ENCODE measurements around the gene TAF13. TPM values are rescaled to one million over a fixed set of nuclear protein-coding genes. Genes with fewer than 3 reads are reported as not detected.
"Not testable (repeated sequence)": the region's sequence is repeated elsewhere in the genome, so short reads cannot be mapped to it uniquely, and the experiment has no call there.

The TAF13 gene
- total RNA-seq, 1 donor, result 84.7 TPM

GRCh38 chr1:109027841-109028240, 48.0 kb downstream of the TAF13 start:
- no peaks in the 10 kb centered on the region for H3K9me3 ChIP-seq (ENCODE audit: low read depth, low read length)
- no peak for DNase-seq (ENCODE audit: insufficient read length, low spot score, missing footprints)
- H3K27me3 ChIP-seq (ENCODE audit: insufficient read depth, low read length), result no peaks in the 10 kb centered on the region
- H3K36me3 ChIP-seq (ENCODE audit: insufficient read depth, low read length), result no peaks in the 10 kb centered on the region
- no peak overlapping the region for H3K4me2 ChIP-seq (ENCODE audit: insufficient read depth, low read length)
- H3K4me1 ChIP-seq (ENCODE audit: insufficient read depth, low read length), result no peaks in the 10 kb centered on the region
- no peak overlapping the region for H3K4me3 ChIP-seq (ENCODE audit: insufficient read depth, low read length)
- peaks cover 3% of the 10 kb centered on the region for H4K20me1 ChIP-seq (ENCODE audit: insufficient read depth, low read length)
- H3K27ac ChIP-seq (ENCODE audit: low read depth, low read length), result no peak overlapping the region
- H3K79me2 ChIP-seq (ENCODE audit: insufficient read depth, low read length), result peaks cover 40% of the 10 kb centered on the region
- H2AFZ ChIP-seq (ENCODE audit: low read length), result no peak overlapping the region
- TF ChIP-seq CTCF (IDR thresholded peaks at IDR 0.05; ENCODE audit: extremely low read depth, low read depth, low read length), result peak; percentile 36

- Histone ChIP-seq H3K27me3 (ENCODE audit: insufficient read depth, low read length) (no peaks in the 10 kb centered on the region), H3K4me3 (ENCODE audit: insufficient read depth, low read length) (no peak overlapping the region), H3K79me2 (ENCODE audit: insufficient read depth, low read length) (peaks cover 32% of the 10 kb centered on the region)
These were observed 50.1 kb downstream of the TAF13 start for GRCh38 chr1:109025694-109026093.

GRCh38 chr1:109024646-109025045, 51.2 kb downstream of the TAF13 start:
- no peak overlapping the region for H3K4me2 ChIP-seq (ENCODE audit: insufficient read depth, low read length)
- no peaks in the 10 kb centered on the region for H3K36me3 ChIP-seq (ENCODE audit: insufficient read depth, low read length)
- no peak for TF ChIP-seq CTCF (IDR thresholded peaks at IDR 0.05; ENCODE audit: extremely low read depth, low read depth, low read length)
- H3K9me3 ChIP-seq (ENCODE audit: low read depth, low read length), result no peaks in the 10 kb centered on the region
- H3K4me1 ChIP-seq (ENCODE audit: insufficient read depth, low read length), result no peaks in the 10 kb centered on the region
- H2AFZ ChIP-seq (ENCODE audit: low read length), result no peak overlapping the region
- no peaks in the 10 kb centered on the region for H4K20me1 ChIP-seq (ENCODE audit: insufficient read depth, low read length)
- DNase-seq (ENCODE audit: insufficient read length, low spot score, missing footprints), result no peak
- H3K27ac ChIP-seq (ENCODE audit: low read depth, low read length), result no peak overlapping the region
- H3K79me2 ChIP-seq (ENCODE audit: insufficient read depth, low read length), result peaks cover 27% of the 10 kb centered on the region
- H3K4me3 ChIP-seq (ENCODE audit: insufficient read depth, low read length), result no peak overlapping the region
- no peaks in the 10 kb centered on the region for H3K27me3 ChIP-seq (ENCODE audit: insufficient read depth, low read length)

More at GRCh38 chr1:109025694-109026093, 50.1 kb downstream of the TAF13 start:
- DNase-seq (ENCODE audit: insufficient read length, low spot score, missing footprints), result no peak
- Histone ChIP-seq H3K9me3 (ENCODE audit: low read depth, low read length) (no peaks in the 10 kb centered on the region), H3K4me2 (ENCODE audit: insufficient read depth, low read length) (no peak overlapping the region), H3K27ac (ENCODE audit: low read depth, low read length) (no peak overlapping the region), H4K20me1 (ENCODE audit: insufficient read depth, low read length) (peaks cover 3% of the 10 kb centered on the region), H3K4me1 (ENCODE audit: insufficient read depth, low read length) (no peaks in the 10 kb centered on the region), H2AFZ (ENCODE audit: low read length) (no peak overlapping the region), H3K36me3 (ENCODE audit: insufficient read depth, low read length) (no peaks in the 10 kb centered on the region)
- no peak for TF ChIP-seq CTCF (IDR thresholded peaks at IDR 0.05; ENCODE audit: extremely low read depth, low read depth, low read length)

- no peaks in the 10 kb centered on the region for H3K27me3 ChIP-seq (ENCODE audit: insufficient read depth, low read length)
- H3K36me3 ChIP-seq (ENCODE audit: insufficient read depth, low read length), result peaks cover 6% of the 10 kb centered on the region
- H3K4me3 ChIP-seq (ENCODE audit: insufficient read depth, low read length), result no peak overlapping the region
- no peak overlapping the region for H3K4me2 ChIP-seq (ENCODE audit: insufficient read depth, low read length)
- no peaks in the 10 kb centered on the region for H3K9me3 ChIP-seq (ENCODE audit: low read depth, low read length)
- DNase-seq (ENCODE audit: insufficient read length, low spot score, missing footprints), result no peak
- no peak overlapping the region for H3K27ac ChIP-seq (ENCODE audit: low read depth, low read length)
- H3K79me2 ChIP-seq (ENCODE audit: insufficient read depth, low read length), result peaks cover 11% of the 10 kb centered on the region
- H2AFZ ChIP-seq (ENCODE audit: low read length), result no peak overlapping the region
- no peak for TF ChIP-seq CTCF (IDR thresholded peaks at IDR 0.05; ENCODE audit: extremely low read depth, low read depth, low read length)
- H4K20me1 ChIP-seq (ENCODE audit: insufficient read depth, low read length), result no peaks in the 10 kb centered on the region
- no peaks in the 10 kb centered on the region for H3K4me1 ChIP-seq (ENCODE audit: insufficient read depth, low read length)
These were observed 55.0 kb downstream of the TAF13 start for GRCh38 chr1:109020693-109021257.

- not testable (repeated sequence) for H3K4me3 ChIP-seq (ENCODE audit: insufficient read depth, low read length); H3K36me3 ChIP-seq (ENCODE audit: insufficient read depth, low read length); H3K9me3 ChIP-seq (ENCODE audit: low read depth, low read length); H2AFZ ChIP-seq (ENCODE audit: low read length); H3K79me2 ChIP-seq (ENCODE audit: insufficient read depth, low read length); H4K20me1 ChIP-seq (ENCODE audit: insufficient read depth, low read length); H3K4me2 ChIP-seq (ENCODE audit: insufficient read depth, low read length); H3K4me1 ChIP-seq (ENCODE audit: insufficient read depth, low read length); DNase-seq (ENCODE audit: insufficient read length, low spot score, missing footprints); H3K27ac ChIP-seq (ENCODE audit: low read depth, low read length); H3K27me3 ChIP-seq (ENCODE audit: insufficient read depth, low read length)
These were observed 58.1 kb downstream of the TAF13 start for GRCh38 chr1:109017719-109018118.

Data from osteoblast (primary cell).